Smooth muscle cell (in vitro differentiated cells): ENCODE results near the gene CCDC78. TPM values are rescaled to one million over a fixed set of nuclear protein-coding genes. Genes with fewer than 3 reads are reported as not detected.
A peak's percentile ranks its signal among the peaks of the same experiment; 100 is the strongest.

Source experiments
- DNase-seq: peaks from one replicate; lab custom pipeline; 2025; ENCODE audit not compliant: unreplicated experiment; lab: John Stamatoyannopoulos, UW
- H2AFZ ChIP-seq: fragments of 200-600 bp; sonication (generic); 2 replicates; pipeline ENCODE4 v1.6.0; 2016; ENCODE audit warnings: antibody characterized with exemption, low read depth, mild to moderate bottlenecking
- H3F3A ChIP-seq: fragments of 200-600 bp; sonication (generic); 2 replicates; pipeline ENCODE4 v1.6.0; 2017; ENCODE audit warnings: antibody characterized with exemption, low read depth
- H3K27ac ChIP-seq: fragments of 200-600 bp; sonication (generic); 2 replicates; pipeline ENCODE4 v1.5.1; 2016; ENCODE audit warnings: low read depth, mild to moderate bottlenecking
- H3K27me3 ChIP-seq: fragments of 200-600 bp; sonication (generic); 2 replicates; pipeline ENCODE4 v1.6.1; 2016; ENCODE audit warnings: low read depth, mild to moderate bottlenecking
- H3K36me3 ChIP-seq: fragments of 200-600 bp; sonication (generic); 2 replicates; pipeline ENCODE4 v1.5.1; 2016; ENCODE audit warnings: low read depth
- H3K4me1 ChIP-seq: fragments of 200-600 bp; sonication (generic); 2 replicates; pipeline ENCODE4 v1.5.1; 2016; ENCODE audit warnings: low read depth
- H3K4me2 ChIP-seq: fragments of 200-600 bp; sonication (generic); 2 replicates; pipeline ENCODE4 v1.6.0; 2016; ENCODE audit warnings: mild to moderate bottlenecking
- H3K4me3 ChIP-seq: fragments of 200-600 bp; sonication (generic); 2 replicates; pipeline ENCODE4 v1.5.1; 2016; ENCODE audit warnings: mild to moderate bottlenecking
- H3K79me2 ChIP-seq: fragments of 200-600 bp; sonication (generic); 2 replicates; pipeline ENCODE4 v1.6.0; 2016; ENCODE audit warnings: low read depth, mild to moderate bottlenecking
- H3K9ac ChIP-seq: fragments of 200-600 bp; sonication (generic); 2 replicates; pipeline ENCODE4 v1.6.0; 2016; ENCODE audit warnings: low read depth
- H3K9me3 ChIP-seq: fragments of 200-600 bp; sonication (generic); replicated peaks from 2 replicates; pipeline ENCODE4 v1.5.1; 2016; ENCODE audit warnings: low read depth
- H4K20me1 ChIP-seq: fragments of 200-600 bp; sonication (generic); 2 replicates; pipeline ENCODE4 v1.6.0; 2016; ENCODE audit warnings: low read depth
- WGBS: methylation state at CpG from one replicate; pipeline ENCODE4 v1.1.7; 2016; ENCODE audit warnings: low lambda C conversion rate; 5-methylcytosine and 5-hydroxymethylcytosine counted together
- polyA plus RNA-seq: library from polyadenylated mRNA; unstranded; fragments of >200 nt; fragmentation: Nextera tagmentation; extraction: Ambion mirVana; gene quantifications from 2 replicates; pipeline ENCODE4 v1.2.1, GENCODE V29; 2016
- total RNA-seq: library from RNA; depleted of rRNA; stranded (reverse); fragments of >200 nt; gene quantifications from 2 replicates; pipeline ENCODE4 v1.2.3, GENCODE V29; 2014
- TF ChIP-seq, protein P1 (sequence below): fragments of 200-600 bp; sonication (generic); IDR thresholded peaks from 2 replicates; pipeline ENCODE4 v1.5.1; 2017; ENCODE audit warnings: borderline replicate concordance, mild to moderate bottlenecking, antibody characterized with exemption; ENCODE audit not compliant: insufficient read depth, poor library complexity, severe bottlenecking

The CCDC78 gene
- total and polyA plus RNA-seq, 2 experiments from 2014 or later: 2.8 to 3.4 TPM

DNA sequence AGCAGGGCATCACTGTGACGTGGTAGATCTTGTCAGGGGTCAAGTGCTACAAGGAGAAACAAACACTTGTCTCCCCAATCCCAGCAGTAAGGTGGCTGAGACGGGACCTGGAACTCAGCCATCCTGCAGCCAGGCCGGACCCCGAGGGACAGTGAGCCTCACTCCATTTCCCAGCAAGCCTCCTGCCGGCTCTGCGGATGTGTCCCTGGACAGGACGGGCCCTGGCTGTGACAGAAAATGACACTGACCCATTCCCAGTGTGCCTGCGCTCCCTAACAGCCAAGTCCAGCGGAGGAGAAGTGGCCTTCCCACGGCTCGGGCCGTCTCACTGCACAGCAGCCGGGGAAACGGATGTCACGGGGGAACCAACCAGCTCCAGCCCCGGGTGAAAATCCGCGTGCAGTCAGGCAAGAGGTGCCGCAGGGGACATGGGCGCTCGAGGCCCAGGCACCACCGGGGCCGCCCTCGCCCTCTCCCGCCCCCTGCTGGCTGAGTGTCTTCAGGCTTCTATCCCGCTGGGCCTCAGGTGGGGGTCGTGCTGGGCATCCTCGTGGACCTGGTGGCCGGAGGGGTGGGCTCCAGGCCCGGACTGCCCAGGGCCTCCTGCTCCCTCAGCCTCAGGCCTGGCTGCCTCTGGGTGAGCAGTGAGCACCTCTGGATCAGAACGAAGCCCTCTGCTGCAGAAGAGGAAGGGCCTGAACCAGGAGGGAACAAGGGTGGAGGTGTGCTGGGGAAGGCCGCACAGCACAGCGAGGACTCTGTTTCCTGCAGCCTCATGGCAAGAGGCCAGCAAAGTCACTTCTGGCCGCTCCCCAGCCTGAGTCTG is 7.4 kb upstream of the CCDC78 start:
- peaks cover 1% of the 10 kb centered on the region for H3K4me1 ChIP-seq
- no peak overlapping the region for H3K9ac ChIP-seq
- H3K79me2 ChIP-seq: no peaks in the 10 kb centered on the region
- H3K9me3 ChIP-seq: no peaks in the 10 kb centered on the region
- H3F3A ChIP-seq: no peaks in the 10 kb centered on the region
- H2AFZ ChIP-seq: no peak overlapping the region
- no peak overlapping the region for H3K4me3 ChIP-seq
- no peak overlapping the region for H3K27ac ChIP-seq
- H3K27me3 ChIP-seq: no peaks in the 10 kb centered on the region
- no peaks in the 10 kb centered on the region for H4K20me1 ChIP-seq
- DNase-seq: no peak
- no peaks in the 10 kb centered on the region for H3K36me3 ChIP-seq
- WGBS: 91% methylated on average over 34 of the region's 34 CpGs
- H3K4me2 ChIP-seq: no peak overlapping the region
- TF ChIP-seq, protein P1, sequence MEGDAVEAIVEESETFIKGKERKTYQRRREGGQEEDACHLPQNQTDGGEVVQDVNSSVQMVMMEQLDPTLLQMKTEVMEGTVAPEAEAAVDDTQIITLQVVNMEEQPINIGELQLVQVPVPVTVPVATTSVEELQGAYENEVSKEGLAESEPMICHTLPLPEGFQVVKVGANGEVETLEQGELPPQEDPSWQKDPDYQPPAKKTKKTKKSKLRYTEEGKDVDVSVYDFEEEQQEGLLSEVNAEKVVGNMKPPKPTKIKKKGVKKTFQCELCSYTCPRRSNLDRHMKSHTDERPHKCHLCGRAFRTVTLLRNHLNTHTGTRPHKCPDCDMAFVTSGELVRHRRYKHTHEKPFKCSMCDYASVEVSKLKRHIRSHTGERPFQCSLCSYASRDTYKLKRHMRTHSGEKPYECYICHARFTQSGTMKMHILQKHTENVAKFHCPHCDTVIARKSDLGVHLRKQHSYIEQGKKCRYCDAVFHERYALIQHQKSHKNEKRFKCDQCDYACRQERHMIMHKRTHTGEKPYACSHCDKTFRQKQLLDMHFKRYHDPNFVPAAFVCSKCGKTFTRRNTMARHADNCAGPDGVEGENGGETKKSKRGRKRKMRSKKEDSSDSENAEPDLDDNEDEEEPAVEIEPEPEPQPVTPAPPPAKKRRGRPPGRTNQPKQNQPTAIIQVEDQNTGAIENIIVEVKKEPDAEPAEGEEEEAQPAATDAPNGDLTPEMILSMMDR: peak; percentile 29

DNA sequence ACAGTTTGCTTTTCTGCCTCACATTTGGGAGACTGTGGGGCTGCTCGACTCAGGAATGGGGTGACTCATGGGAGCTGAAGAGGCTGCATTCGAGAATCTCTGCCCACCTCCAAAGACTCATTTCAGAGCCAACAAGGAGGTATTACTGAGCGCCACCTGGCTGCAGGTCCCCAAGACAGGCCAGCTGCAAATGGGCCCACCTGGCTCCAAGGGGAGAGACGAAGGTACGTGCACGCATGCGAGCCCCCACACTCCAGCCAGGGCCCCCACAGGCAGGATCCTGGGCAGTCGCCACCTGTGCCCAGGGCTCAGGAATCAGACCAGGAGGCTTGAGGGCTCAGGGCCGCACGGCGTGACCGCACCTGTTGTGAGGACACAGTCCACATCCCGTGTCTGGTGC is 6.7 kb upstream of the CCDC78 start:
- Histone ChIP-seq H3F3A (no peaks in the 10 kb centered on the region), H4K20me1 (no peaks in the 10 kb centered on the region), H3K4me1 (peaks cover 4% of the 10 kb centered on the region), H3K4me2 (no peak overlapping the region), H3K27ac (no peak overlapping the region), H3K9me3 (no peaks in the 10 kb centered on the region), H2AFZ (no peak overlapping the region), H3K9ac (no peak overlapping the region), H3K79me2 (no peaks in the 10 kb centered on the region), H3K27me3 (no peaks in the 10 kb centered on the region), H3K36me3 (no peaks in the 10 kb centered on the region), H3K4me3 (no peak overlapping the region)
- TF ChIP-seq, protein P1: no peak
- 95% methylated on average over 13 of the region's 13 CpGs for WGBS
- DNase-seq: no peak

DNA sequence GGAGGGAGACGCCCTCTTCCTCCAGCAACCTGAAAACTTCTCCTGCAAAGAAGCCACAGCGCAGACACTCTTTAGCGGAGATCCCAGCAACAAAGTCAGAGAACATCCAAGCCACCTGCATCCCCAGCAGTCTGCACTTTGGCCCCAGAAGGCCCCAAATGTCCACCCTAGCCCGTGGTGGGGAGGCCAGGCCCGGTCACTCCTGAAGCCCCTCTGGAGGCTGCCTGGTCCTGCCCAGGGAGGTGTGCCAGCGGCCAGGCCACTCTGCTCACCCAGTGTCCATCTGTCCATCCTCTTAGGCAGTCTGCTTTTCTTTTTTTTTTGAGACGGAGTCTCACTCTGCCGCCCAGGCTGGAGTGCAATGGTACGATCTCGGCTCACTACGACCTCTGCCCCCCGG is 6.1 kb upstream of the CCDC78 start:
- H3F3A ChIP-seq: no peaks in the 10 kb centered on the region
- H3K4me3 ChIP-seq: no peak overlapping the region
- no peaks in the 10 kb centered on the region for H4K20me1 ChIP-seq
- H3K27me3 ChIP-seq: no peaks in the 10 kb centered on the region
- no peak for DNase-seq
- H3K9ac ChIP-seq: no peak overlapping the region
- H3K79me2 ChIP-seq: no peaks in the 10 kb centered on the region
- no peak overlapping the region for H3K4me2 ChIP-seq
- no peaks in the 10 kb centered on the region for H3K36me3 ChIP-seq
- TF ChIP-seq, protein P1: no peak
- H3K4me1 ChIP-seq: peaks cover 9% of the 10 kb centered on the region
- 98% methylated on average over 12 of the region's 12 CpGs for WGBS
- no peaks in the 10 kb centered on the region for H3K9me3 ChIP-seq
- no peak overlapping the region for H2AFZ ChIP-seq
- H3K27ac ChIP-seq: no peak overlapping the region
